Measurements from ENCODE around the gene FGF16.

The FGF16 gene

GRCh38 chrX:77441033-77441432 is 6.2 kb upstream of the FGF16 start:
- no peaks in the 10 kb centered on the region for H3K27me3 ChIP-seq (replicated peaks; ENCODE audit: control insufficient read depth, insufficient read depth, low read length)

GRCh38 chrX:77441479-77441878 is 5.7 kb upstream of the FGF16 start:
- no peak overlapping the region for H3K4me3 ChIP-seq (replicated peaks; ENCODE audit: low read depth, low read length)
- no peak for DNase-seq (ENCODE audit: extremely low read depth, insufficient read length)
- H3K36me3 ChIP-seq (ENCODE audit: control insufficient read depth, insufficient read depth, low read length): no peaks in the 10 kb centered on the region
- TF ChIP-seq CTCF (IDR thresholded peaks at IDR 0.05; ENCODE audit: insufficient read depth, low read length, poor library complexity, severe bottlenecking): no peak
- no peaks in the 10 kb centered on the region for H3K27me3 ChIP-seq (replicated peaks; ENCODE audit: control insufficient read depth, insufficient read depth, low read length)

More at GRCh38 chrX:77441033-77441432, 6.2 kb upstream of the FGF16 start:
- no peak for DNase-seq (ENCODE audit: extremely low read depth, insufficient read length)
- H3K36me3 ChIP-seq (ENCODE audit: control insufficient read depth, insufficient read depth, low read length): no peaks in the 10 kb centered on the region
- no peak for TF ChIP-seq CTCF (IDR thresholded peaks at IDR 0.05; ENCODE audit: insufficient read depth, low read length, poor library complexity, severe bottlenecking)
- H3K4me3 ChIP-seq (replicated peaks; ENCODE audit: low read depth, low read length): no peak overlapping the region

- no peak for TF ChIP-seq CTCF (IDR thresholded peaks at IDR 0.05; ENCODE audit: insufficient read depth, low read length, poor library complexity, severe bottlenecking)
- no peak for DNase-seq (ENCODE audit: extremely low read depth, insufficient read length)
- Histone ChIP-seq H3K36me3 (ENCODE audit: control insufficient read depth, insufficient read depth, low read length) (no peaks in the 10 kb centered on the region), H3K4me3 (replicated peaks; ENCODE audit: low read depth, low read length) (no peak overlapping the region), H3K27me3 (replicated peaks; ENCODE audit: control insufficient read depth, insufficient read depth, low read length) (no peaks in the 10 kb centered on the region)
These were observed 4.5 kb upstream of the FGF16 start for GRCh38 chrX:77442728-77443127.

GRCh38 chrX:77444075-77444474 is 3.1 kb upstream of the FGF16 start:
- Histone ChIP-seq H3K27me3 (replicated peaks; ENCODE audit: control insufficient read depth, insufficient read depth, low read length) (no peaks in the 10 kb centered on the region; the same call in 1 of the 2 replicates), H3K36me3 (ENCODE audit: control insufficient read depth, insufficient read depth, low read length) (no peaks in the 10 kb centered on the region), H3K4me3 (replicated peaks; ENCODE audit: low read depth, low read length) (no peak overlapping the region)
- DNase-seq (ENCODE audit: extremely low read depth, insufficient read length): no peak
- TF ChIP-seq CTCF (IDR thresholded peaks at IDR 0.05; ENCODE audit: insufficient read depth, low read length, poor library complexity, severe bottlenecking): no peak

- Histone ChIP-seq H3K4me3 (replicated peaks; ENCODE audit: low read depth, low read length) (no peak overlapping the region), H3K27me3 (replicated peaks; ENCODE audit: control insufficient read depth, insufficient read depth, low read length) (no peaks in the 10 kb centered on the region; the same call in 1 of the 2 replicates), H3K36me3 (ENCODE audit: control insufficient read depth, insufficient read depth, low read length) (no peaks in the 10 kb centered on the region)
- TF ChIP-seq CTCF (IDR thresholded peaks at IDR 0.05; ENCODE audit: insufficient read depth, low read length, poor library complexity, severe bottlenecking): no peak
- no peak for DNase-seq (ENCODE audit: extremely low read depth, insufficient read length)
These were observed 2.6 kb upstream of the FGF16 start for GRCh38 chrX:77444545-77444944.

- peak overlapping the region; percentile 40 for H3K4me3 ChIP-seq (replicated peaks; ENCODE audit: low read depth, low read length)
- TF ChIP-seq CTCF (IDR thresholded peaks at IDR 0.05; ENCODE audit: insufficient read depth, low read length, poor library complexity, severe bottlenecking): peak; percentile 38
- H3K27me3 ChIP-seq (replicated peaks; ENCODE audit: control insufficient read depth, insufficient read depth, low read length): no peaks in the 10 kb centered on the region; the same call in 1 of the 2 replicates
- H3K36me3 ChIP-seq (ENCODE audit: control insufficient read depth, insufficient read depth, low read length): no peaks in the 10 kb centered on the region
- DNase-seq (ENCODE audit: extremely low read depth, insufficient read length): no peak
These were observed 1.1 kb upstream of the FGF16 start for GRCh38 chrX:77446029-77446585.
